ENCODE data around the gene GCSAML. TPM values are rescaled to one million over a fixed set of nuclear protein-coding genes. Genes with fewer than 3 reads are reported as not detected.

The GCSAML gene
- total and polyA plus RNA-seq, 3 donors from 2014 or later, result 2.8 to 8.4 (median 3.7) TPM

- intact Hi-C loops (cut with DNase I; ENCODE audit: low total_unique reads), result no loop called here
- no peaks in the 10 kb centered on the region for H3K4me1 ChIP-seq
- H3K36me3 ChIP-seq (ENCODE audit: low read depth, missing control alignments), result no peaks in the 10 kb centered on the region
- H3K9me3 ChIP-seq, result no peaks in the 10 kb centered on the region
- 88 to 90% methylated on average over 8 of the region's 8 CpGs for WGBS, 2 donors
- no peak overlapping the region for H3K4me3 ChIP-seq
- H3K27ac ChIP-seq, result no peak overlapping the region
- TF ChIP-seq POLR2A (IDR thresholded peaks at IDR 0.05) (no peak), CTCF (IDR thresholded peaks at IDR 0.05) (no peak)
- no peaks in the 10 kb centered on the region for H3K27me3 ChIP-seq
- DNase-seq, result no peak
These were observed 17.0 kb upstream of the GCSAML start for GRCh38 chr1:247531937-247532336.

GRCh38 chr1:247535402-247535801 lies 13.5 kb upstream of the GCSAML start:
- TF ChIP-seq POLR2A (IDR thresholded peaks at IDR 0.05) (no peak), CTCF (IDR thresholded peaks at IDR 0.05) (no peak)
- 66 to 77% methylated on average over 3 of the region's 3 CpGs for WGBS, 2 donors
- Histone ChIP-seq H3K9me3 (no peaks in the 10 kb centered on the region), H3K4me3 (no peak overlapping the region), H3K4me1 (no peaks in the 10 kb centered on the region), H3K27ac (no peak overlapping the region), H3K36me3 (ENCODE audit: low read depth, missing control alignments) (no peaks in the 10 kb centered on the region), H3K27me3 (no peaks in the 10 kb centered on the region)
- DNase-seq, result no peak
- intact Hi-C loops (cut with DNase I; ENCODE audit: low total_unique reads), result no loop called here

- Histone ChIP-seq H3K27me3 (no peaks in the 10 kb centered on the region), H3K9me3 (no peaks in the 10 kb centered on the region), H3K36me3 (ENCODE audit: low read depth, missing control alignments) (no peaks in the 10 kb centered on the region), H3K4me1 (no peaks in the 10 kb centered on the region), H3K27ac (no peak within 1 kb of the TSS), H3K4me3 (no peak within 1 kb of the TSS)
- no peak for DNase-seq
- intact Hi-C loops (cut with DNase I; ENCODE audit: low total_unique reads), result no loop called here
- 90 to 92% methylated on average over 2 of the region's 2 CpGs for WGBS, 2 donors
- no peak for TF ChIP-seq POLR2A (IDR thresholded peaks at IDR 0.05)
- TF ChIP-seq CTCF (IDR thresholded peaks at IDR 0.05), result no peak
These were observed 12.6 kb upstream of the GCSAML start, which contains the start of gene OR2C3 for GRCh38 chr1:247536340-247536739. Gene OR2C3, minus strand, starts transcription at chr1:247536440. Its CDS starts 3,929 bp downstream, at chr1:247532511.

- Histone ChIP-seq H3K4me3 (no peak overlapping the region), H3K4me1 (no peaks in the 10 kb centered on the region), H3K36me3 (ENCODE audit: low read depth, missing control alignments) (no peaks in the 10 kb centered on the region), H3K9me3 (no peaks in the 10 kb centered on the region), H3K27me3 (no peaks in the 10 kb centered on the region), H3K27ac (no peak overlapping the region)
- intact Hi-C loops (cut with DNase I; ENCODE audit: low total_unique reads), result no loop called here
- TF ChIP-seq CTCF (IDR thresholded peaks at IDR 0.05) (no peak), POLR2A (IDR thresholded peaks at IDR 0.05) (no peak)
- 89 to 91% methylated on average over 5 of the region's 5 CpGs for WGBS, 2 donors
- no peak for DNase-seq
These were observed 10.4 kb upstream of the GCSAML start for GRCh38 chr1:247538561-247538960.

- intact Hi-C loops (cut with DNase I; ENCODE audit: low total_unique reads), result no loop called here
- TF ChIP-seq POLR2A (IDR thresholded peaks at IDR 0.05), result no peak
- no peak for TF ChIP-seq CTCF (IDR thresholded peaks at IDR 0.05)
These were observed 9.7 kb upstream of the GCSAML start for GRCh38 chr1:247539215-247539614.

More at GRCh38 chr1:247539215-247539614, 9.7 kb upstream of the GCSAML start:
- no peak for DNase-seq
- Histone ChIP-seq H3K27ac (no peak overlapping the region), H3K36me3 (ENCODE audit: low read depth, missing control alignments) (no peaks in the 10 kb centered on the region), H3K4me1 (no peaks in the 10 kb centered on the region), H3K9me3 (no peaks in the 10 kb centered on the region), H3K4me3 (no peak overlapping the region), H3K27me3 (no peaks in the 10 kb centered on the region)
- WGBS, 2 donors, result 82 to 83% methylated on average over 6 of the region's 6 CpGs
